Astrocyte of the spinal cord (primary cell): Measurements from ENCODE around the gene ATP6V1A.
A peak's percentile ranks its signal among the peaks of the same experiment; 100 is the strongest.

ENCODE experiments used
- DNase-seq: peaks from one replicate; pipeline ENCODE4 v3.0.0; 2011; ENCODE audit warnings: low read depth, low spot score
- H3K4me3 ChIP-seq: 2 replicates; pipeline ENCODE4 v1.5.1; 2011; ENCODE audit warnings: low read depth, mild to moderate bottlenecking, low read length, moderate library complexity
- CTCF ChIP-seq: IDR thresholded peaks from 2 replicates; pipeline ENCODE4 v1.5.1; 2012; ENCODE audit warnings: low read depth, mild to moderate bottlenecking, low read length, inconsistent platforms
- in situ Hi-C: cut with HindIII; loops from 2 replicates; pipeline ENCODE4 v1.10.0; 2017; ENCODE audit warnings: low sequenced_read_pairs

The ATP6V1A gene

GRCh38 chr3:113746548-113747282 is at the start of gene ATP6V1A:
Gene ATP6V1A, plus strand, starts transcription at chr3:113747035. Its CDS starts 31,719 bp downstream, at chr3:113778754.
- TF ChIP-seq CTCF, result no peak
- H3K4me3 ChIP-seq, result peak within 1 kb of the TSS; percentile 98
- DNase-seq, result peak; percentile 97
- in situ Hi-C loops, result no loop called here

GRCh38 chr3:113697500-113698090 is 49.2 kb upstream of the ATP6V1A start:
- peak overlapping the region; percentile 88 for H3K4me3 ChIP-seq
- no peak for DNase-seq
- no peak for TF ChIP-seq CTCF
- in situ Hi-C loops, result no loop called here

GRCh38 chr3:113698213-113698742 is 48.6 kb upstream of the ATP6V1A start:
- no peak for DNase-seq
- in situ Hi-C loops, result no loop called here
- no peak for TF ChIP-seq CTCF
- no peak overlapping the region for H3K4me3 ChIP-seq

- in situ Hi-C loops, result no loop called here
- H3K4me3 ChIP-seq, result peak overlapping the region; percentile 23
- TF ChIP-seq CTCF, result no peak
- DNase-seq, result no peak
Measured at GRCh38 chr3:113698956-113699355, 47.9 kb upstream of the ATP6V1A start.

GRCh38 chr3:113707835-113708234 is 39.0 kb upstream of the ATP6V1A start:
- DNase-seq, result no peak
- no peak for TF ChIP-seq CTCF
- in situ Hi-C loops, result no loop called here
- no peak overlapping the region for H3K4me3 ChIP-seq

GRCh38 chr3:113712129-113712528 is 34.7 kb upstream of the ATP6V1A start:
- in situ Hi-C loops, result no loop called here
- H3K4me3 ChIP-seq, result no peak overlapping the region
- DNase-seq, result no peak
- no peak for TF ChIP-seq CTCF
